ENCODE data around the gene VANGL2.

VANGL2 gene

DNA sequence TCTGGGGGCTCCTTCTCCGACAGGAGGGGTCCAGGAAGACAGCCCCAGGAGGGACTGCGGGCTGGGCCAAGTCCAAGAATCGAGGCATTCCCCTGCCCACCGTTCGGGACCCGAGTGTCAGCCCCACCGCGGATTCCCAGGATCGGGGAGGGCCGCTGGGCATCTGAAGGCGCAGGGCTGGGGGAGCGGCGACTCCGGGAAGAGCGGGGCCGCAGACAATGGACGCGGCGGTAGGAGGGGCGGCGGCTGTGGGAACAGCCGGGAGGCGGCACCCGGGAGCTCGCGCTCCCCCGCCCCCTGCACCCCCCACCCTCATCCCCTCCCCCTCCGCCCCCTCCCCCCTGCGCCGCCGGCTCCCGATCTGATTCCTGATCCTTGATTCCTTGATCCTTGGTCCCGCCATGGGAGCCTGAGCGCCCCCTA lies at the start of gene VANGL2:
VANGL2 (plus strand) TSS at position 342 of the 423 bp plus-strand sequence. CDS start 15,274 bp downstream, outside the sequence.
- H3K4me1 ChIP-seq (ENCODE audit: control insufficient read depth in 1 of 2, insufficient read depth in 1 of 2, low read depth in 1 of 2, low read length in 1 of 2), result peaks cover 0 to 10% of the 10 kb centered on the region in 2 experiments
- H3K36me3 ChIP-seq, result no peaks in the 10 kb centered on the region
- TF ChIP-seq, protein P1, sequence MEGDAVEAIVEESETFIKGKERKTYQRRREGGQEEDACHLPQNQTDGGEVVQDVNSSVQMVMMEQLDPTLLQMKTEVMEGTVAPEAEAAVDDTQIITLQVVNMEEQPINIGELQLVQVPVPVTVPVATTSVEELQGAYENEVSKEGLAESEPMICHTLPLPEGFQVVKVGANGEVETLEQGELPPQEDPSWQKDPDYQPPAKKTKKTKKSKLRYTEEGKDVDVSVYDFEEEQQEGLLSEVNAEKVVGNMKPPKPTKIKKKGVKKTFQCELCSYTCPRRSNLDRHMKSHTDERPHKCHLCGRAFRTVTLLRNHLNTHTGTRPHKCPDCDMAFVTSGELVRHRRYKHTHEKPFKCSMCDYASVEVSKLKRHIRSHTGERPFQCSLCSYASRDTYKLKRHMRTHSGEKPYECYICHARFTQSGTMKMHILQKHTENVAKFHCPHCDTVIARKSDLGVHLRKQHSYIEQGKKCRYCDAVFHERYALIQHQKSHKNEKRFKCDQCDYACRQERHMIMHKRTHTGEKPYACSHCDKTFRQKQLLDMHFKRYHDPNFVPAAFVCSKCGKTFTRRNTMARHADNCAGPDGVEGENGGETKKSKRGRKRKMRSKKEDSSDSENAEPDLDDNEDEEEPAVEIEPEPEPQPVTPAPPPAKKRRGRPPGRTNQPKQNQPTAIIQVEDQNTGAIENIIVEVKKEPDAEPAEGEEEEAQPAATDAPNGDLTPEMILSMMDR (IDR thresholded peaks at IDR 0.05), result no peak
- H3K9me3 ChIP-seq, result no peaks in the 10 kb centered on the region
- H3K4me3 ChIP-seq (ENCODE audit: low read depth in 1 of 2, low read length in 1 of 2), result peak within 1 kb of the TSS in 1 of 2 experiments; percentile 18
- H3K27ac ChIP-seq, result no peak within 1 kb of the TSS
- H3K27me3 ChIP-seq, result peaks cover 67% of the 10 kb centered on the region

DNA sequence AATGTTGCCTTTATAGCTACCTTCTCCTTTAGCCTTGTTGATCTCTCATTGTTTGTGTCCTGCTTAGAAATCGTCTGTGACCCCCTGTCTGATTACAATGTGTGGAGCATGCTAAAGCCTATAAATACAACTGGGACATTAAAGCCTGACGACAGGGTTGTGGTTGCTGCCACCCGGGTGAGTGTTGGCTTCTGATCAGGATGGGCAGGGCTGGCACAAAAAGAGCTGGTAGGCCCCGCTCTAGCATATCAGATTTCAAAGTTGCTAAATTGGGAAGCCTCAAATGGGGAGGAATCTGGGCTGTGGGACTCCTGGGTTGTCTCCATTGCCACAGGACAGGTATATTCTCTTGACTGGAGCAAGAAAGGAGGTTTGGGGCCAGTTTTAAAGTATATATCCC lies 48.7 kb upstream of the VANGL2 start:
- H3K27ac ChIP-seq, result no peak overlapping the region
- no peaks in the 10 kb centered on the region for H3K9me3 ChIP-seq
- H3K4me3 ChIP-seq (ENCODE audit: low read depth in 1 of 2, low read length in 1 of 2), result no peak overlapping the region
- peaks cover 14 to 15% of the 10 kb centered on the region in 2 experiments for H3K4me1 ChIP-seq (ENCODE audit: control insufficient read depth in 1 of 2, insufficient read depth in 1 of 2, low read depth in 1 of 2, low read length in 1 of 2)
- peaks cover 89% of the 10 kb centered on the region for H3K36me3 ChIP-seq
- TF ChIP-seq, protein P1 (IDR thresholded peaks at IDR 0.05), result no peak
- H3K27me3 ChIP-seq, result no peaks in the 10 kb centered on the region

DNA sequence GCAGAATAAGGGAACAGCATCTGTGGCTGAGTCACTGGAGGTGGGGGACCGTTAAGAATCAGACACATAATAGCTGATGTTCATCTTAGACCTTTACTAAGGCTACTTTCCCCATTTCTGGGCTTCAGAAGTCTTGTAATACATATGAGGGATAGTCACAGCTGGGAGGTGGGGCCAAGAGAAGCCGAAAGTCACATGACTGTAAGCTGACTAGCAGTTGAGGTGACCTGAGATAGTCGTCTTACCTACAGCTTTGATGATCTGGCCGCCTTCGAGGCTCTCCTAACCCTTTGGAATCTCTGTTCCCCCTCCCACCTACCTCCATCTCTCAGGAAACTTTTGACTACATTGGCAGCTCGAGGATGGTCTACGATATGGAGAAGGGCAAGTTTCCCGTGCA lies 47.8 kb upstream of the VANGL2 start:
- Histone ChIP-seq H3K4me3 (ENCODE audit: low read depth in 1 of 2, low read length in 1 of 2) (no peak overlapping the region), H3K4me1 (ENCODE audit: control insufficient read depth in 1 of 2, insufficient read depth in 1 of 2, low read depth in 1 of 2, low read length in 1 of 2) (peaks cover 5 to 6% of the 10 kb centered on the region in 2 experiments), H3K27ac (no peak overlapping the region), H3K36me3 (peaks cover 98% of the 10 kb centered on the region), H3K27me3 (no peaks in the 10 kb centered on the region), H3K9me3 (no peaks in the 10 kb centered on the region)
- TF ChIP-seq, protein P1 (IDR thresholded peaks at IDR 0.05), result no peak

DNA sequence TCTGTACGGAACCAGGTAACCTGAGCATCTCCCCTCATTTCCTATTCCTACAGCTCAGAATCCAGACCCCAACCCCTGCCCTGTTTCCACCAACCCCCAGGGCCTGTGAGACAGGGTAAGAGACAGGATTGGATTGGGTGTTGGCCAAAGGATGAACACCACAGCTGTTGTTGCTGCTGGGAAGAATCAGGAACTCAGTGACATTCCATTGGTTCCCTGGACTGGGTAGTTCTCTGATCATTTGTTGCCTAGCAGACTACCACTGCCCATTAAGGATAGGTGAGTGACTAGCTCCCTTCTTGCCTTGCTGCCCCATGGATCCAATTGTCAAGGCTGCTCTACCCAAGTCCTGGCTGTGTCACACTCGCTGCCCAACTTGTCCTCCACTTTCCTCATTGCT lies 47.1 kb upstream of the VANGL2 start:
- no peaks in the 10 kb centered on the region for H3K4me1 ChIP-seq (ENCODE audit: control insufficient read depth in 1 of 2, insufficient read depth in 1 of 2, low read depth in 1 of 2, low read length in 1 of 2)
- TF ChIP-seq, protein P1 (IDR thresholded peaks at IDR 0.05), result no peak
- no peak overlapping the region for H3K4me3 ChIP-seq (ENCODE audit: low read depth in 1 of 2, low read length in 1 of 2)
- no peaks in the 10 kb centered on the region for H3K27me3 ChIP-seq
- H3K36me3 ChIP-seq, result peaks cover 98% of the 10 kb centered on the region
- H3K27ac ChIP-seq, result no peak overlapping the region
- H3K9me3 ChIP-seq, result no peaks in the 10 kb centered on the region

DNA sequence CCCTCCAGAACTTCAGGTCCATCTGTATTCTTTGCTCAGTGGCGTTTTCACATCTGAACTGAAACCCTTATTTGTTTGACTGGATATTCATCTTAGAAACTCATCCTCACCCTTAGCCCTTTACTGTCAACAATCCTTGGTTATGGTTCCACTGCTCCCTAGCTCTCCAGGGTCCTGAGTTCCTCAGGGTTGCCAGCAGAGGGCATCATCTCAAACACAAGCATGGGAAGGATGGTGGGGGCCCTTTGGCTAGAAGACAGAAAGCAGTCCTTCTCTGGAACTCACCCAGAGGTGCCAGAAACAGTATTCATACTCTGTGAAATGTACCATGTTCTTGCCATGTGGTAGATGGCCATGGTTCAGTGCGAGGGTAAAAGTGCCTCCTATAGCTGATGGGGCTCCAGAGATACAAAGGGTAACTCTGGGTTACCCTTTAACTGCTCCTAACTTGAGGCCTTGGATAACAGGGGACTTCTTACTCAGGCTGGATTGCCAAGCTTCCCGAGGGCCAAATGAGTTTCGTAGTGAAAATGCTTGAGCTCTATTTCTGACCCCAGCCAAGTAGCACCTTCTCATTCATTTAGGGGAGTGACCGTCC lies 45.9 kb upstream of the VANGL2 start:
- Histone ChIP-seq H3K27ac (no peak overlapping the region), H3K9me3 (no peaks in the 10 kb centered on the region), H3K36me3 (peaks cover 98% of the 10 kb centered on the region), H3K27me3 (no peaks in the 10 kb centered on the region), H3K4me3 (ENCODE audit: low read depth in 1 of 2, low read length in 1 of 2) (no peak overlapping the region), H3K4me1 (ENCODE audit: control insufficient read depth in 1 of 2, insufficient read depth in 1 of 2, low read depth in 1 of 2, low read length in 1 of 2) (no peaks in the 10 kb centered on the region)
- TF ChIP-seq, protein P1 (IDR thresholded peaks at IDR 0.05), result no peak

Data from neutrophil (primary cell).